ENCODE results near the gene ULBP2.
A peak's percentile ranks its signal among the peaks of the same experiment; 100 is the strongest.
"Not testable (repeated sequence)": the region's sequence is repeated elsewhere in the genome, so short reads cannot be mapped to it uniquely, and the experiment has no call there.

The ULBP2 gene

DNA sequence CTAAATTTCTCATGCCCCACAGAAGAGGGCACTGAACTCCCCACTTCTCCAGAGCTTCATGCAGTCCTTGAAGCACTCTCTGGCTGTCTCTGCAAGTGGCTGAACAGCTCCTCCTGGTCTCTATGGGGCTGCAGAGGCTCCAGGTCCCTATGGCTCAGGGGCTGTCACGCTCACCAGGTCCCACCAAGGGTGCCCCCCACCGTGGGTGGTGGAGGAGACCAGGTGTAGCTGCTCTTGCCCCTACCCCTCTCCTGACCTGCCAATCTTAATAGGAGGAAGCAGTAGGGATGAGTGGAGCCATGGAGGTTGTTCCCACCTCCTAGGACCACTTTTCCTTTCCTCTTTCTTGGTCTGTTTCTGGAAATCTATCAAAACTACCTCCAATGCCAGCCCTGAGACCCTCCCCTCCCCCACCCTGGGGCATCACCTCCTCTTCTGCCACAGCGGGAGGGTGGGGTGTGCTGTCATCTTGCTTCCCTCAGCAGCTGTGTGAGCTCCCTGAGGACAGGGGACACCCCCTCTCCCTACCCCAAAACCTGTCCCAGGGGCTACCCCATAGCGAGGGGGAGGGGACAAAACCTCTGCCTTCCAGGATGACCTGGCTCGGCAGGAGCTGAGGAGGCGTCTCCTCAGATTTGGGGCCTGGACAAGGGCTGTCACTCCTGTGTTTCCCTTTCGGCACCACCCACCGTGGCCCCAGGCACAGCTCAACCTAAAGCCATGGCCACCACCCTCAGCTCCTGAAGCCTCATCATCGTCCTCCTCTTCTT lies 31.9 kb upstream of the ULBP2 start:
- no peak for DNase-seq (ENCODE audit: low read depth)

DNA sequence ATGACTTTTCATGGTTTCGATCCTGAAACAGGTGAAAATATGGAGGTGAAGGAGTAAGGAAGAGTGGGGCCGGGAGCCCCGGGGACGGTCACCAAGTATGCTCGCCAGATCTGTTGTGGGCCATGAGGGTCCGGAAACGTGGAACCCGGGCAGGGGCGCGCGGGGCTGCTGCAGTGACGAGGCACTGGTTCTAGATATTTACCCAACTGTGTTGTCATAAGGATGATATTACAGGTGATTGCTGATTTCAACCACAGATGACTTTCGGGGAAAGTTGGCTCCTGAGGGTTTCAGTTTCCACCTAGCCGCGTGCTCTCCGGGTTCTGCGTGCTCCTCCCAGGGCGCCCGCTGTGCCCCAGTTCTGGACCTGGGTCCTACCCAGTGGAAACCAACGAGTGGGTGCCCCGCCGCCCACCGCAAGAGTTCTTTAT lies 31.1 kb upstream of the ULBP2 start:
- no peak for DNase-seq (ENCODE audit: low read depth)

DNA sequence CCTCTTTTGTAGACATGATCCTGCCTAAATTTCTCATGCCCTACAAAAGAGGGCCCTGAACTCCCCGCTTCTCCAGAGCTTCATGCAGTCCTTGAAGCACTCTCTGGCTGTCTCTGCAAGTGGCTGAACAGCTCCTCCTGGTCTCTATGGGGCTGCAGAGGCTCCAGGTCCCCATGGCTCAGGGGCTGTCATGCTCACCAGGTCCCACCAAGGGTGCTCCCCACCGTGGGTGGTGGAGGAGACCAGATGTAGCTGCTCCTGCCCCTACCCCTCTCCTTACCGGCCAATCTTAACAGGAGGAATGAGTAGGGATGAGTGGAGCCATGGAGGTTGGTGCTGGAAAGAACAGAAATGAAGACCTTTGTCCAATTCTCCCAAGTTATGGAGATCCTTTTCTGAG lies 29.1 kb upstream of the ULBP2 start:
- not testable (repeated sequence) for DNase-seq (ENCODE audit: low read depth)

DNA sequence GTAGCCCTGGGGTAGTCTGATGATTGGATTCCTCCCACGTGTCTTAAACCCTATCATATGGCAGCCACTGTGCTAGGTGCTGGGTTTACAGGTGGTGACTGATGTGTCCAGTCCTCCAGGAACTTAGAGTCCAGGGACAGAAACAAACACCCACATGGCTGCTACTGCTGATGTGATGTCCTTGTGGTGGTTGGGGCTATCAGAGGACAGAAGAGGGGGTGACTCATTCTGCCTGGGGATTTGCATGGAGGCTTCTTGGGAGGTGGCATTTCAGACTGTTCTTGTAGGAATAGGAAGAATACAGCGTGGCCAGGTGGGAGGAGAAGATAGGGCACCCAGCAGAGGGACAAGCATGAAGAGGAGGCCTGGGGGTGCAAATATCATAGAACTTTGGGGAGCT lies 28.7 kb upstream of the ULBP2 start:
- DNase-seq (ENCODE audit: low read depth) = no peak

DNA sequence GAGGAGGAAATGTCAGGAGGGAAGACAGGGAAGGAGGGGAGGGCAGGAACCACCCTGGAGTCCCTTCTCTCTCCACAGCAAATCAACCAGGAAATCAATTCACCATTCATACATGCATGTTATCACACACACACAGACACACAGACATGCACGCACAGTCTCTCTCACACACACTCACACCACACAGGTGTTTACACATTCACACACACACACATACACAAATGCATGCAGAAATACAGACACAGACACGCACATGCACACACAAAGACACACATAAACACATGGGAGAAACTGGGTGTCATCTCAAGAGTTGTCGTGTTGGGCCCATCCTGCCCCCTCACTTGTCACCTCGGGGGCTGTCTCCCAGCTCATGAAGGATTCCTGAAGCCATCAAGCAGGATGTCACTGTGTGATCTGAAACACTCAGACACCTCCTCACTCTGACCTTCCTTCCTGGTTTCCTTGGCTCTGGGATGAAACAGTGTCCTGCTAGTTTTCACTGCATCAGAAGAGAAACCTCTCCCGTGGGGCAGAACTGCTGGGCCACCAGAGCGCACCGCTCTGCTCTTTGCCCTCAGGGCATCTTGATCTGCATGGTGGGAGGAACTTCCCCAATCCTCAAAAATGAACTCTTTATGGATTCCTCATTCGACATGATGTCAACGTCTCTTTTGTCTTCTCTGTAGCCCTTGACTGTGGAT lies 28.1 kb upstream of the ULBP2 start:
- DNase-seq (ENCODE audit: low read depth) = no peak

DNA sequence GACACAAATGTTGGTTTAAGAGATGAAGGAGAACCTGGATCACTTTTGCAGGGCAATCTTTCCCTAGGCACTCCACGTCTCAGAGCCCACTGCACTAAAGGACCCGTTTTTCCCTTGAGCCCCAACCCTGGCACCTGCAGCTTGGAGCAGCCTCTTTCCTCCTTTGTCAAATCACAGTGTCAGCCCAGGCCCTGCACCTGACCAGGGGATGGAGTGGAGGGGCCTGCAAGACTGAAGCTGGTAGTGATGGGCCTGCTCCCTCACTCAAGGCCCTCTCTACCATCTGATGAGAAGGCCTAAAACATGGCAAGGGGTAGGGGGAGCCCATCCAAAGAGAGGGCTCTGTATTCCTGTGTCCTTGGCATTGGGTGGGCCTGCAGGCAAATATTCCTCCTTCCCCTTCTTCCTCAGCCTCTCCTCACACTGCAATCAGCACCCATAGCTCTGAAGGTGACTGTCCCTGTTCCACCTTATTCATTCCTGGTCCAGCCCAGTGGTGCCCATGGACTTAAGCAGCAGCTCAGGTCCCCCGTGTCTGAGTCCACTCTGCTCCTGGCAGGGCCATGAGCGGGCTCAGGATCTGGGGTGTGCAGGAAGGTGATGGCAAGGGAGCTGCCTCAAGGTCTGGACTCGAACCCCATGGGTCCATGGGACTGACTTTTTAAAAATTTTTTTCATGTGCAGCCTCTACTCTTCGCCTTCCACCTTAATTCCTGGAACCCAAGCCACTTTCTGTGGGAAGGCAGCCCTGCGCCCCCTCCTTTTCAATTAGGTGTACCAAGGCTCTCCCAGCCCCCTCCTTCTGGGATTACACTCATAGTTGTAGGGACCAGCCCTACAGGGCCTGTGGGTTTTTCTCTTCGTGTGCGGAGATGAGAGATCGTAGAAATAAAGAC lies 25.6 kb upstream of the ULBP2 start:
- no peak for DNase-seq (ENCODE audit: low read depth)

DNA sequence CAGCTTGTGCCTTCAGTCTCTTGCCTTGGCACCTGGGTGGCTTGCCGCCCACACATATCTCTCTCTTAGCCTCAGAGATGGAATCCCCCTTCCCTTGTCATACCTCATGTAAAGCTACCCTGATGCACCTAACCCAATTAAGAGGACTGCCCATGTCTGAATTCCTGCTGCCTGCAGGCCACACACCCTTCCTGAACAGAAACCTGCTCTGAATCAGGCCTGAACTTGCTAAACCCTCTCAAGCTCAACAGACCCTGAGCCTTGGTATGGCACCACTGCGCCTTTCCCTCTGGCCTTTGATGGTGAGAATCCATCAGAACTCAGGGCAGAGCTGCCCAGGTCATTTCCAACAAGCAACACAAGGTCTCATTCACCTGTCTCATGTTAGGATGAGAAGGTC lies 24.1 kb upstream of the ULBP2 start:
- DNase-seq (ENCODE audit: low read depth) = no peak

DNA sequence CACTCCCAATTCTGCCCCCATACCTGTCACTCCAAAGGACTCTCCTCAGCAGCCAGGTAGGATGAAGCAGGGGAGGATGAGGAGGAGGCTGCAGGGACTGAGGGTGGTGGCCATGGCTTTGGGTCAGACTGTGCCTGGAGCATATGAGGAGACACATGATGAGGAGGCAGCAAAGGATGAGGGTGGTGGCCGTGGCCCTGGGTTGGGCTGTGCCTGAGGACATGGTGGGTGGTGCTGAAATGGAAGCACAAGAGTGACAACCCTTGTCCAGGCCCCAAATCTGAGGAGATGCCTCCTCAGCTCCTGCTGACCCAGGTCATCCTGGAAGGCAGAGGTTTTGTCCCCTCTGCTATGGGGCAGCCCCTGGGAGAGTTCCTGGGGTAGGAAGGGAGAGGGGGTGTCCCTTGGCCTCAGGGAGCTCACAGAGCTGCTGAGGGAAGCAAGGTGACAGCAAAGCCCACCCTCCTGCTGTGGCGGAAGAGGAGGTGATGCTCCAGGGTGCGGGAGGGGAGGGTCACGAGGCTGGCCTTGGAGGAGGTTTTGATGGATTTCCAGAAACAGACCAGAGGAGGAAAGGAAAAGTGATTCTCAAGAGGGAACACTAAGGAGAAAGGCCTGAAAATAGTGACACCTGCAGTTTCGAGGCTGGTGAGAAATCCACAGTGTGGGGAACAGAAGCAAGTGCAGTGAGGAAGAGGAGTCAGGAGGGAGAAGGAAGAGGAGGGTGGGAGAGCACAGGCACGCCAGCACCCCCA lies 23.5 kb upstream of the ULBP2 start:
- no peak for DNase-seq (ENCODE audit: low read depth)

DNA sequence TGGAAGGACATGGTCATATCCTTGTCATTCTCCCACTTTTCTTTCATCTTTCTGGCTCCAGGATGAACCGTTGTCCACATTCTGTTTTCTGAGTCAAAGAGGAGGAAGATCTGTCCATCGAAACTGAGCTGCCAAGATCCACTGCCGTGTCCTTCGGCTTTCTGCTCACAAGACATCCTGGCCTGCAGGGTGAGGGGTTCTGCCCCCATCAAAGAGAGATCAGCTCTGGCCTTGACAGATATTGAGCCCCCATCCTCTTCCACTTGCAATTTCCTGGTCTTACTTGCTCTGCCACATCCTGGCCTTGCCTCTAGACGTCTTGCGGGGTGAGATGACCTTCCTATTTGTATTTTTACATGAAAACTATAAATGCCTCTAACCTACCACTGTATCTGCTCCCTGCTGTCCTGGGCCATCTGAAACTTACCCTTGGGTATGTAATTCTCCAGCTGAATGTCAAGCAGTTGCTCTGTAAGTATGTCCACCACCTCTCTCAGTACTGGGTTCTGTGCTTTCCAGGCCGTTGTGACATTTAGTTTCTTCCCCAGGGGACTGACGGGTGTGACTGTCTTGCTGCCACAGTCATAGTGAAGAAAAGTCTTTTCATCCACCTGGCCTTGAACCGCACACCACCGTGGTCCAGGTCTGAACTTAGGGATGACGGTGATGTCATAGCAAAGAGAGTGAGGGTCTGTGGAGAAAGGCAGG lies 22.5 kb upstream of the ULBP2 start:
- DNase-seq (ENCODE audit: low read depth) = not testable (repeated sequence)

DNA sequence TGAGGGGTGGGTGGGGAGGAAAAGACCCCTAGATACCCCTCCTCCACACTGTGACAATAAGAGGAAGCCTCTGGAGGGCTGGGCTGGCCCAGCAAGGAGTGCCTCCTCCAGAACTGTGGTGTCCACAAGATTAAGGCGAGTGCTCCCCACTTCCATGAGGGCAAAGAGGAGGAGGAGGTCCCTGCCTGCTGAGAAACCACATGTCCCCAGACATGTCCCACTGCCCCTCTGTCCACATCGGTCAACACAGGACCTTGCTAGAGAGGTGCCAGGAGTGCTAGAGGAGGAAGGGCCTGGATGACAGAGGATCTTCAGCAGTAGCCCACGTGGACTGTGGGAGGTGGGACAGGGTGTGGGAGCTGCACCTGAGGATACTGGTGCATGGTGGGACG lies 22.0 kb upstream of the ULBP2 start:
- DNase-seq (ENCODE audit: low read depth) = no peak

DNA sequence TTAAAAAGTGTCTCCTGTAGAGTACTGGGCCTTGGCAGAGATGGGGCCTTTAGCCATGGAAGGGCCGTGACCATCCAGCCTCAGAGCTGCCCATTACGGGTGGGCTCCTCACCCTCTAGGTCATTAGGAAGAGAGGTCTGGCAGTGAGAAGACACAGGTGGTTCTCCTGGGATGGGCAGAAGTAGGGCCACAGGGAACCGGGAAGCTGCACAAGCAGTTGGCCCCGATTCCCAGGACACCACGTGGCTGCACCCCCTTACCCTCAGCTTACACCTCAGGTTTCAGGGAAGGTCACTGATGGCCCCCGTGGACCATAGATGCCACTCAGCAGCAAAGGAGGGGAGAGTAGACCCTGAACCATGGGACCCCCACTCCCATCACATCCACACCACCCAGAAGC lies 20.5 kb upstream of the ULBP2 start:
- no peak for DNase-seq (ENCODE audit: low read depth)

DNA sequence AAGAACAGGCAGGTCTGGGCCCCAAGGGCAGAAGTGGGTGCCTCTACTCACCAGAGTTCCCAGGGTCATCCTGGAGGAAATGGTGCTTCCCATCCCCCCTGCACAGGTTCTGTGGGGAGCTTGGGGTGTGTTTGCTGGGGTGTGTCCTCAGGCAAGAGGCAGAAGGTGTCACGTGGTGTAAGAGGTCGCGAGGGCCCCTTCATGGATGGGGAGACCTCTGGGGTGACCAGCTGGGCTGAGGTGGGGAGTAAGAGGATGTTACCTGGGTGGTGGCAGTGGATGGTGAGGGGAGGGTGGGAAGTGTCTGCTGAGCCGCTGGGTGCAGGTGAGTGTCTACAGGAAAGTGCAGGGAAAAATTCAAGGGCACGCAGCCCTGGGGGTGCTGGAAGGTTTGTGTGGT lies 19.7 kb upstream of the ULBP2 start:
- not testable (repeated sequence) for DNase-seq (ENCODE audit: low read depth)

DNA sequence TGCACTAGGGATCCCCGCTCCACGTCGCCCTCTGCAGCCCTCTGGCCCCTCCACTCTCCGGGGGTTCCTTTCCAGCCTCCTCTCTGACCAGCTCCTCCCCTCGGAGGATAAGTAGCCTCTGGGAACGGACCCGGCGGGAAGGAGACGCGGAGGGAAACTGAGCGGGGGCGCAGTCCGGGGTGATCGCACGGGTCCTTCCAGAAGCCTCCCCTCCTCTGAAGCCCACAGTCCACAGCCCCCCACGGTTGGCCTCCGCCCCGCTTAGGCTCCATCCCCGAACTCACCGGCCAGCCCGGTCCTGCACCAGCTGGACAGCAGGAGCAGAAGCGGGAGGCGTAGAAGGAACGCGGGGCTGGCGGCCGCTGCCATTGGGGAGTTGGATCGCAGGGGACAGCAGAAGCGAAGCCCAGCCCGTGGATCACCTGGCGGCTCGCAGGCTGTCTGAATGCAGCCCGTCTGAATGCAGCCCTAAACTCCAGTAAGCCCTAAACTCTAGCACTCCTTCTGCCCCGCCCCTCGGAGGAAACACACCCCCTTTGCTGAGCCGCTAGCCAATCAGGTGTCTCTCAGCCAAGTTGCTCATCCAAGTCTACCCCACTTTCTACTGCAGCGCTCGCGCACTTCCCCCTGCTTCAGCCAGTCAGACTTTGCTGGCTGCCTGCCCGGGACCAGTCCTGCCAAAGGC lies 19.0 kb upstream of the ULBP2 start, which contains the start of gene RAET1G:
RAET1G (minus strand) TSS at position 480 of the 685 bp plus-strand sequence; CDS start at position 369, 111 bp downstream.
- peak; percentile 92 for DNase-seq (ENCODE audit: low read depth)

DNA sequence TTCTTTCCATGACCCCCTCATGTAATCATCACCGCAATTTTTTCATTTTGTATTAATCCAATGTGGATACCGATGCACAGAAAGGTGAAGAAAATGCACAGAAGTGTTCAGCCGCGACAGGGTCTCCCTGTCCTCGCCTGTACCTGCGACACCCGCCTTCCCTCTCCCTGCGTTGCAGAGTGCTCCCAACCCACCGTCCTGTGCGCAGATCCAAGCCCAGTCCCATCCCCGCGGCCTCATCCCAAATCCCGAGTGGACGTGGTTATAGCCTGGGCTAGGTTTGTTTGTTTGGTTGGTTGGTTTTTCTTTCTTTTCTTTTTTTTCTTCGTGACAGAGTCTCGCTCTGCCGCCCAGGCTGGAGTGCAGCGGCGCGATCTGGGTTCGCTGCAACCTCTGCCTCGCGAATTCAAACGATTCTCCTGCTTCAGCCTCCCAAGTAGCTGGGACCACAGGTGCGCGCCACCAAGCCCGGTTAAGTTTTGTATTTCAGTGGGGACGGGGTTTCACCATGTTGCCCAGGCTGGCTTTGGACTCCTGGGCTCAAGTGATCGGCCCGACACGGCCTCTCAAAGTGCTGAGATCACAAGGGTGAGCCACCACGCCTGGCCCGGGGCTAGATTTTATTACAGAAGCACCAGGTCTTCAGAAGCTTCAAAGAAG lies 18.4 kb upstream of the ULBP2 start:
- no peak for DNase-seq (ENCODE audit: low read depth)

DNA sequence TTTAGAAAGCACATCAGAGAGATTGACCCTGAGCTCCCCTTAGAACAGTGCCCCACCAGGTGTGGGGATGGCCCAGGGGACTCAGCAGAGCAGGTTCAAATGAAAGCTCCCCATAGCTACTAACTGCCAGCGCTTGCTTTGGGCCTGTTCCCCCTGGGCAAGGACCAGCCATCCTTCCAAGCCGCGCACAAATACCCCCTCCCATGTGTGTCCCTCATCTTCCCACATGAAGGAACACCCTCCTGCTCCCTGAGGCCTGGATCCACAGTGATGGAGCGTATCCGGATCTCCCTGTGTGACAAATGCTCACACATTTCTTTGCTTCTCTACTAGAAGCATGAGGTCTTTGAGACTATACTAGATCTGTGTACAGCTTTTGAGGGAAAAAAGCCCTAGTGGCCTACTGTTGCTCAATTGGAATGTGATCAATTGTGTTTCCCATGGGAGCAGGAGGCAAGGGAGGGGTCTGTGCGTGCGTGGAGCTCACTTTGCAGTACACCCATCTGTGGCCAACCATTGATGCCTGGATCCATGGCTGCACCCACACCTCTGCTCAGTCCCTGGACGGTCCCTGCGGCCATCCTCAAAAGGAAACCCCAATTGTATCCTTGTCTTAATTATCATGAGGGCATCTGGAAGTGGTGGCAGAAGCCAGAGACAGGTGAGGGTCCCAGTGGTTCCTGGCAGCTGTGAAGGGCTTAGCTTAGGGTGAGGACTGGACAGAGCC lies 17.4 kb upstream of the ULBP2 start:
- DNase-seq (ENCODE audit: low read depth) = no peak

DNA sequence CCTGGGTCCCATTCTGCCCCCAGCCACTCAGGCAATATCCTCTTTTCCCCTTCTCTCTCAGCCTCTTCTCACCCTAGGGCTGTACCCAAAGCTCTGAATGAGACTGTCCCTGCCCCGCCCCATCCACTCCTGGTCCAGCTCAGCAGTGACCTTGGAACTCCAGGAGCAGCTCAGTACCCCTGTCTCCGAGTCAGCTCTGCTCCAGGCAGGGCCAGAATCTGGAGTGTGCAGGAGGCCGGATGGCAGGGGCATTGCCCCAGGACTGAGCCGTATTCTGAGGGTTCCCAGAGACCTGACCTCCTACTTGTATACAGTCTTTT lies 16.9 kb upstream of the ULBP2 start:
- DNase-seq (ENCODE audit: low read depth) = no peak

DNA sequence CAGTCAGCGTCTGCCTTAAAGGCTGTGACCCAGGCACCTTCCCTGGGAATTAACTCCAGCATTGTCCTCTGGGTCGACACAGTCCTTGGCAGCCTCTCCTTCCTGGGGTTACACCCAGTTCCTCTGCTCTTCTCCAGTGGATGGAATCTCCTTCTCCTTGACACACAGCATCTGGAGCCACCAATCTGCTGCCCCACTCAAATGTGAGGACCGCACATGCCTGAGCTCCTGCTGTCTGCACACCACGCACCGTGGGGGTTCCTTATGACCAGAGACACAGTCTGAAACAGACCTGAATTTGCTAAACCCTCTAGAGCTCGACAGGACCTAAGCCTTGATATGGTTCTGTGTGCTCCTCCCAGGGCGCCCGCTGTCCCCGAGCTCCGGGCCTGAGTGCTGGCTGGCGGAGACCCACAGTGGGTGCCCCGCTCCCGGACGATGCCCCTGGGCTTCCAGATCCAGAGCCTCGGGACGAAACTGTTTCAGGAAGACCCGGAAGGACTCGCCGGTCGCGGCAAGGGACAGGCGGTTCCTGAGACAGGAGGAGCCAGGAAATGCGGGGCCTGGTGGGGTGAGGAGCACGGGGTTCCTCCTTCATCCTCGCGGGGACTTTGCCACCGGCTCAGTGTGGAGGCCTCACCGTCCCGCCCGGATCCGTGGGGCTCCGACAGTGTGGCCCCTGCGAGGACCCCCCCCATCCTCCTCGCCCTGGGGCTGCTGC lies 16.4 kb upstream of the ULBP2 start:
- DNase-seq (ENCODE audit: low read depth) = peak; percentile 17

DNA sequence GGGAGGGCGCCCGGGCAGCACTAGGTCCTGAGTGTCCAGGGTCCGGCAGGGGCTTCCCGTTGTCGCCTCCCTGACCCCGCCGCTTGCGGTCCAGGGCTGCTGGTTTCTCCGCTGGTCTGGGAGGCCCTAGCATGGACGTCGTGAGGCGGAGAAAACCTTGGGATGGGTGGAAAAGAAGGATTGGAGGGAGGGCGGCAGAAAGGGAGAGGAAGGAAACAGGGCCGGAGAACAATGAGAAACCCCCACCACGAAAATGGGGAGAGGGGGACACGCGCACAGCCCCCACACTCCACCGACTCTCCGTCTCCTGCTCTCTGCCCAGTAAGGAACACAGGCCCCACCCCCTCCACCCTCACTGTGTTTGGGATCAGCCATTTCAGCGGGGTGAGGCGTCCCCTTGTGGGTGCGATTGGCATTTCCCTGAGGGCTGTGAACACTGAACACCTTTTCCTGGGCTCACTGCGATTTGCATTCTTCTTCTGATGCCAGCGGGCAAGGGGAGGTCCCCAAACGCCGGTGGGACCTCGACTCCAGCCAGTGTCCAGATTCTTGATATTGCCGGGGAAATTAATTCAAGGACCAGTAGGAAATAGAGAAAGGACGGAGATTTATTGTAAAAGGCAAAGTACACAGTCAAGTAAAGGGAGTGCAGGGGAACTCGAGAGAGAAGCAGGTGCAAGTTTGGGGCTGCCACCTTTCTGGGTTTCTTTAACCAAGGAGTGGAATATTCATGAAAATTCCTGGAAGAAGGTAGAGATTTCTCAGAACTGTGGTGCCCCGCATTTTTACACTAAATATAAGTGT lies 15.6 kb upstream of the ULBP2 start:
- peak; percentile 58 for DNase-seq (ENCODE audit: low read depth)
